CD4-positive, alpha-beta T cell treated with Interleukin-17A for 4 hours (primary cell): ENCODE results near the gene ZSCAN21.
"Not testable (repeated sequence)": the region's sequence is repeated elsewhere in the genome, so short reads cannot be mapped to it uniquely, and the experiment has no call there.

ENCODE experiments used
- DNase-seq: peaks from one replicate; pipeline ENCODE4 v3.0.0-alpha.2; 2020; ENCODE audit warnings: mixed read lengths

ZSCAN21 gene

DNA sequence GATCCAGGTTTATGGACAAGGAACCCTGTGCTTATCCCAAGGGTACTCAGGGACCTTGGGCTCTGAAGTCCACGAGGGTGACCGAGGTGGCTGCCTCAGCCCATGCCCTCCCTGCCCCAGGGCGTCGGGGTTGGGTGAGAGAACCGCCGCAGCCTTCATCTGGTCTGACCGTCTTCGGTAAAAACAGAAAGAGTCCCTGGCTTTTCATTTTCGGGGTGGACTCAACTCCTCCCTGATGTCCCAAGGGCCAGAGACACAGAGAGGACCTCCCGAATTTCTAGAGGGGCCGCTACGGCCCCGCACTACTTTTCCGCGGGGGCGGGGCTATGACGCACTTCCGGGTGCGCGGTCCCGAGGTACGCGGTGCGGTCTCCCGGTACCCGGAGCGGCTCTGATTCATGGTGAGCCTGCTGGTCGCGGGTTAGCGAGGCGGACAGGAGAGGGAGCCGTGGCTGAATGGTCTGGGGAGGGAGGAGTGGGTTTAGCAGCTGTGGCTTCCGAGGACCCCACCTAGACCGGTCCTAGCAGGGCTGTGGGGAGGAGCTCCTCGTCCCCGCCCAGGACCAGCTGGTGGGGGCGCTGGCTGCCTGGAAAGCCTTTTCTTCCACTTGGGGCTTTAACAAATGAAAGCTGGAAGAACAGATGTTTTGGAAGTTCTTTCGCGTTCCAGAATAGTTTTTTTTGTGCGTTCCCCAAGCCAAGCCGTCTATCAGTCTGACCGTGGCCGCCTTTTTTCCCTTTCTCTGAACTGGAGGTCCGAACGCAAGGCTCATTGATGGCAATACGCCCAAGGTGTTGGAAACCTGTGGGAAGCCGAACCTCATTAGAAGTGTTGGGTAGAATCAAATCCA lies at the start of gene ZSCAN21:
ZSCAN21 (plus strand) TSS at position 334 of the 851 bp plus-strand sequence. CDS start 7,233 bp downstream, outside the sequence.
- DNase-seq = peak; percentile 88

DNA sequence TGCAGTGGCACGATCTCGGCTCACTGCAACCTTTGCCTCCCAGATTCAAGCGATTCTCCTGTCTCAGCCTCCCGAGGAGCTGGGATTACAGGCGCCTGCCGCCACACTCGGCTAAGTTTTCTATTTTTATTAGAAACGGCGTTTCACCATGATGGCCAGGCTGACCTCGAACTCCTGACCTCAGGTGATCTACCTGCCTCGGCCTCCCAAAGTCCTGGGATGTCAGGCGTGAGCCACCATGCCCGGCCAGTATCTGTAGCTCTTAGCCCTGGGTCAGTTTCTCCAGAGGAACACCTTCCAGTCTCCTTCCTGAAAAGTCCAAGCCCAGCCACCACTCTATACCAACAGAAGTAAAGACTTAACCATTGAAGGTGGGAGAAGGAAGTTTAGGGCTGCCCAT lies 49.3 kb upstream of the ZSCAN21 start:
- no peak for DNase-seq

DNA sequence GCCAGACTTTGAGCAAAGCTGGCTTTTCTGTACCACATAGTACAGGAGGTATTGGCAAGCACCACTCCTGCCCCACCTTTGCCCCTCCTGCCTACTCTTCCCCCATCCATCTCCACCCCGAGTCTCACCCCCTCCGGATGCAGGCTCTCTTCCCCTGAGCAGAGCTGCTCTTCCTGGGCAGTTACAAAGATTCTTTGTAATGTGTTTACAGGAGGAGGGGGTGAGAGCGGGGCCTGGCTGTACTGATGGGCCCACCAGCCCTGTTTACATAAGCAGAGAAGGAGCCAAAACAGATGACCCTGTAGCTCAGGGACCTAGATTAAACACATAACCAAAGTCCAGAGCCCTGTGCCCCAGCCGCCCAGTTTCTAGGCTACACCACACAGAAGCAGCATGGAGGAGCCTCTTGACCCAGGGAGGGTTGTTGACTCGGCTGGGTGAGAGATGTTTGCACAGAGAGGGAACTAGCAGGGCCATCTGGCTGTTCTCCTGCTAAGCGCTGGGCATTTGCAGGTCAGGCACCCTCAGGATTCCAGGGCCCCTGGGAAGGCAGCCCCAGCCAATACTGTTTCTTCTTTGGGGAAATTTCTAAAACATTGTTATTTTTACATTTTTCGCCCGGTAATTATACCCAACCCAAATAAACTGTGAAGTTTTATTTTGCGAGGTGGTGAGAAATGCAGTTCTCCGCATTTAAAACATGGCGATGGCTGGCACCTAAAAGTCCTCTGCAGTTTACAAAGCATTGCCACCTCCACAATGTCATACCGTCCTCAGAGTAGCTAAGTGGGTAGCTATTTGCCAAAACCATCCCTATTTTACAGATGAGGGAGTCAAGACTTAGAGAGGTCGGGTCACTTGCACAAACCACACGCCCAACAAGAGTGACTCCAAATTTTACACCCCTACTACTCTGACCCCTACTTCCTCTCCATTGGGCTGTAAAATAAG lies 45.6 kb upstream of the ZSCAN21 start:
- no peak for DNase-seq

DNA sequence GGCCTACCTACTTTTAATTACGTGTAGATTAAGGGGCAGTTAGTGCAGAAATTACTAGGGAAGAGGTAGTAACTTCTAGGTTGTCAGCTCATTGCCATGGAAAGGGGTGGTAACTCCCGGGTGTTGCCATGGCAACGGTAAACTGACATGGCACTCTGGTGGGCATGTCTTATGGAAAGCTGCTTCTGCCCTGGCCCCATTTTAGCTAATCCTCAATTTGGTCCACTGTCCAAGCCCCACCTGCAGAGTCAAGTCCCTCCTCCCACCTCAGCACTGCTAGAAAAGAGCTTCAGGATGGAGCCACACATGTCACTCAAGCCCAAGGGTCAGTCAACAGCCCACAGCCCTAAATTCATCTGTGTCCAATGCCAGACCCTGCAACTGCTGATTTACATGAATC lies 41.7 kb upstream of the ZSCAN21 start:
- DNase-seq = no peak

DNA sequence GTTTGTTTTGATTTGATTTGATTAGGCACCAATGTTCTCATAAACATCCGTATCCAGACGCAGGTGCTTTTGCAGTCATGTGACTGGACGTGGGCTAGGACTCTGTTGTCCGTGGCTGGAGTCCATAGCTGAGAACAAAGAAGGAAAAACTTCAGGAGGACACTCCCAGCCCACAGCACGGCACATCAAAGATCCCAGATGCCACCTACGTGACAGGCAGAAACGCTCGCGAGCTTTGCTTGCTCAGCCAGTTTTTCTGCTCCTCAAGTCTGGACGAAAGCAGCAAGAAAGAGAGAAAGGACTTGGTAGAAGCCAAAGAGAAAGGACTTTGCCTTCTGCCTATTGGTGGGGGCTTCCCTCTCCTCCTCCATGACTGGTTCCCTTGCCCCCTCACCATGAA lies 41.0 kb upstream of the ZSCAN21 start:
- no peak for DNase-seq

DNA sequence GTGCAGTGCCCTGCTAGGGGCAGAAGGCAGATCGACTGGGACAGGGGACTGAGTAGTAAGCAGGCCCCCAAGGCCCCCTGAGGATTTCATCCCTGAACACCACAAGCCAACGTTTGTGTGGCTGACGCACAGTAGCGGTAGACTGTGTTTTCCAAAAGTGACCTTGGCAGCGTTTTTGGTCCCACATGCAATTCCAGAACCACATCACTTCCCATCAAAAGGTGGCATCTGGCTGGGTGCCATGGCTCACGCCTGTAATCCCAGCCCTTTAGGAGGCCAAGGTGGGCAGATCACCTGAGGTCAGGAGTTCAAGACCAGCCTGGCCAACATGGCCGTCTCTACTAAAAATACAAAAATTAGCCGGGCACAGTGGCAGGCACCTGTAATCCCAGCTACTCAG lies 39.6 kb upstream of the ZSCAN21 start:
- not testable (repeated sequence) for DNase-seq

DNA sequence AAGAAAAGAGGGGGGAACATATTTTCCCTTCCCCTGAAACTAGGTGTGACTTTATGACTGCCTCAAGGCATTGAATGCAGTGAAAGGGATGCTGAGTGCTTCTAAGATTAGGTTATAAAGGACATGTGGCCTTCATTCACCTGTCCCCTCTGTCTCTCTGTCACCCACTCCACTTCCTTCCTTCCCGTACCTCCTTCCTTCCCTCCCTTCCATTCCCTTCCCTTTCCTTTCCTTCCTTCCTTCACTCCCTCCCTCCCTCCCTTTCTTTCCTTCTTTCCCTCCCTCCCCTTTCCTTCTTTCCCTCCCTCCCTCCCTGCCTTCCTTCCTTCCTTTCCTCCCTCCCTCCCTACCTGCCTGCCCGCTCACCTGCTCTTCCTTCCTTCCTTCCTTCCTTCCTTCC lies 38.7 kb upstream of the ZSCAN21 start:
- DNase-seq = no peak

DNA sequence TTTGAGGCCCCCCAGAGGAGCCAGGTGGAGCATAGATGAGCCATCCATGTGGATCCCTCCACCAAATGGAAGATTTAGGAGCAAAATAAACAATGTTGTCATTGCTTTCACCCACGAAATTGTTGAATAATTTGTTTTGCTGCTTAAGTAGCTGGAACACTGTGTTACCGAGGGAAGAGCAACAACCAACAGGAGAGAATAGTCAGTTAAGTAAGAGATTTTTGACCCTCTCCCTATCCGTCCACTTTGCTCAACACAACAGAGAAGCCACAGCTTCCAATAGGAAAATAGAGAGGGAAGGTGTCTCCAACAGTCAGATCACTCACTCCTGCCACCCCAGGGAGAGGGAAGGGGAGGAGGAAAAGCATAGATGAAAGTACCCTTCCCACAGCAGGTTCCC lies 38.1 kb upstream of the ZSCAN21 start:
- no peak for DNase-seq

DNA sequence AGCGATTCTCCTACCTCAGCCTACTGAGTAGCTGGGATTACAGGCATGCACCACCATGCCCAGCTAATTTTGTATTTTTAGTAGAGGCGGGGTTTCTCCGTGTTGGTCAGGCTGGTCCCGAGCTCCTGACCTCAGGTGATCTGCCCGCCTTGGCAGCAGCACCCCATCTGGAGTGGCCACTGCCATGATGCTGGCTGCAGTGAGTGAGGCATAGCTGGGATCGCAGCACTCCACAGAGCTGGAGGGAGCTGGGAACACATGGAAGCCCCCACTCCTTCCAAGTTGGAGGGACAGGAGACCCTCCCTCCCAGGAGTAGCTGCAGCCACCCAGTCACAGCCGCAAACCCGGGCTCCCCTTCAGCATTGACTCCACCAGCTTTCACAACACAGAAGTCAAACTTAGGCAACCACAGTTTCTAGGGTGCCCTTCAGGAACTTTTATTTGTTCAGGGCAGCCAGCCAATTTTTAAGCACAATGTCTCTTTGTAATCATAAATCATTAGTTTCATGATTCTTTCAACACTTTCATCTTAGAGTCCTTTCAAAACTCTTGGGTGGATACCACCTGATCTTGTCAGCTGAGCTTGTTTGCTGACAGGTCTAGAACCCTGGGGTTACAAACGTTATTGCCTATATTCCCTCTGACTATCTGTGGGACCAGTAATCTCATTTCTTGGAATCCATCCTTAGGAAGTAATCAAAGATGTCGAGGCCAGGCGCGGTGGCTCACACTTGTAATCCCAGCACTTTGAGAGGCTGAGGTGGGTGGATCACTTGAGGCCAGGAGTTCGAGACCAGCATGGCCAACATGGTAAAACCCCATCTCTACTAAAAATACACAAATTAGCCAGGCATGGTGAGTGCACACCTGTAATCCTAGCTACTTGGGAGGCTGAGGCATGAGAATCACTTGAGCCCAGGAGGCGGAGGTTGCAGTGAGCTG lies 36.9 kb upstream of the ZSCAN21 start:
- DNase-seq = not testable (repeated sequence)

DNA sequence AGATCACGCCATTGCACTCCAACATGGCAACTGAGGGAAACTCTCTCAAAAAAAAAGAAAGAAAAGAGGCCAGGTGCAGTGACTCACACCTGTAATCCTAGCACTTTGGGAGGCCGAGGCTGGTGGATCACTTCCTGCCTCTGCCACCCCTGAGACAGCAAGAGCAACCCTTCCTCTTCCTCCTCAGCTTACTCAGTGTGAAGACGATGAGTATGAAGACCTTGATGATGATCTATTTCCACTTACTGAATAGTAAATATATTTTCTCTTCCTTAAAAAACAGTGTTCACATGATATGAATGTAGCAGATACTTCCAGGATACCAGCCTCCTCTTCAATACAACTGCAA lies 36.3 kb upstream of the ZSCAN21 start:
- DNase-seq = peak; percentile 53

DNA sequence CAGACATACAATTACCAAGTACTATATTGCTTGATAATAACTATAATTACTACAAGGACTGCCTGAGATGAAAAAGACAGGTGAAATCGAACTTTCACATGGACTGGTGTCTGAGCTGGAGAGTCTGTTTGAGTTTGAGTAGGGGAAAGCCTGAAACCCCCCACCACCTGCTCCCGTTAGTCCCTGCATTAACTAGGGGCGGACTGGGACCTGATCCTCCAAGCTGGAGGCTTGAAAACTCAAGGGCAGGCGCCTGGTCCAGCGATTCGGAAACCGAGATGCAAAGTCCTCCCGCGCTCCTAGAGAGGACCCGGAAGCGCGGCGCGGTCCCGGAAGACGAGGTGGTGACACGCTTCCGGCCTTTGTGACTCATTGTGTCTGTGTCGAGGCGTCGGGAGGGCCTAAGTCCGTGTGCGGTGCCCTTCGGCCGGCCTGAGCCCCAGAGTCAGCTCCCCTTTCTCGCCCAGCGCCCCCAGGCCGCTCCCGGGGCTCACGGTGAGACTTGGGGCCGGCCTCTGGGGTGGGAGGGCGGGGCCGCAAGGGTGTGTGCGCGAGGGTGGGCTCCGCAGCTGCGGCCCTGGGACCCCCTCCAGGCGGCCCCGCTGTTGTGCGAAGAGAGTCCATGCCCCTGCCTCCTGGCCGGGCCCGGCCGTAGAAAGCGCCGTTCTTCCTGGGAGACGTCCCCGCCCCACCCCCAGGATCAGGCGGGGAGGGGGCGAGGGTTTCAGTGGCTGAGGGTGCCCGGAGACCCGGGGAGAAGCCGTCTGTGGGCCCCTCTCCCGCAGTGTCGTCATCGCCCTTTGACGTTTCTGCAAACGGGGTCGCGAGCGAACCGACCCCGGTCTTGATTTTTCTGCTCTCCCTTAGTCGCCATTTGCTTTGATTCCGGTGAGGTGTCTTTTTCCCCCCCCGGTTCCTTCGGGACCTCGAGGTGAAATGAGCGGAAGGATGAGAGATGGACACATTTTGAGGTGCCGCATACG lies 34.1 kb upstream of the ZSCAN21 start, which contains the start of gene ZKSCAN1:
ZKSCAN1 (plus strand) TSS at position 365 of the 983 bp plus-strand sequence. CDS start 7,911 bp downstream, outside the sequence.
- DNase-seq = peak; percentile 91

DNA sequence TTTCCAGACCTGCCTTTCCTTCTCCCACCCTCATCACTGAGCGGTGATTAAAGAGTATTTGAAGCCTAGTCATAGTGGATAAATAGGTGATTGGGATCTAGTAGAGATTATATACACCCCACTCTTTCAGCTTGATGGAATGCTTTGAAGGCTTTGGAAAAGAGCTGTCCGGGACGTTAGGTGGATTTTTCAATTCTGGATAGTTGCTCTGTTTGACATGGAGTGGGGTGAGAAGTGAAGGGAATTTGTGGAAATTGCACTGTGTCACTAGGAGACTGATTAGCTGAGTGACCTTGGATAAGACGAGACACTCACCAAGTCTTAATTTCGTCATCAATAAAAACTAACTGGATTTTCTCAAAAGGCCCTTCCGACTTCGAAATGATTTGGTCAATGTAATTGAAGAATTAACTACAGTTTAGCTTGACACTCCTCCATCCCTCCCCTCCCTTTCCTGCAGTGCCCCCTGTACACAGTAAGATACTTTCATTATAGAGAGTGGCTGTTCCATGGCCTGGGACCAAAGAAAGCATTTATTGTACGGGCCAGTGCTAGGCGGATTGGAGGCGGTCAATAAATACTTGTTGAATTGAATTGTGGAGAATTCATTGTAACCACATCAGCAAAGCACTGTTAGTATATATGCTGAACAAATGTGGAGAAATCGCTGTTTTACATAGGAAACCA lies 33.2 kb upstream of the ZSCAN21 start:
- DNase-seq = no peak

DNA sequence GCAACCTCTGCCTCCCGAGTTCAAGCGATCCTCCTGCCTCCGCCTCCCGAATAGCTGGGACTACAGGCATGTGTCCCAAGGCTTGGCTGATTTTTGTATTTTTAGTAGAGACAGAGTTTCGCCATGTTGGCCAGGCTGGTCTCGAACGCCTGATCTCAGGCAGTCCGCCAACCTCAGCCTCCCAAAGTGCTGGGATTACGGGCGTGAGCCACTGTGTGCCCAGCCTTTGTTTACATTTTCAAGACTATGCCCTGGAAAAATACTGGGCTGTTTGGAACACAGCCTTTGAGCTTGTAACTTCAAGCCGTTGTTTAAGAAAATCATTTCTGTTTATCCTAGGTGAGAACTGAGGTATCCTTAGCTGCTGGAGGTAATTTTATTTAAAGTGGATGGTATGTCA lies 32.3 kb upstream of the ZSCAN21 start:
- DNase-seq = no peak

DNA sequence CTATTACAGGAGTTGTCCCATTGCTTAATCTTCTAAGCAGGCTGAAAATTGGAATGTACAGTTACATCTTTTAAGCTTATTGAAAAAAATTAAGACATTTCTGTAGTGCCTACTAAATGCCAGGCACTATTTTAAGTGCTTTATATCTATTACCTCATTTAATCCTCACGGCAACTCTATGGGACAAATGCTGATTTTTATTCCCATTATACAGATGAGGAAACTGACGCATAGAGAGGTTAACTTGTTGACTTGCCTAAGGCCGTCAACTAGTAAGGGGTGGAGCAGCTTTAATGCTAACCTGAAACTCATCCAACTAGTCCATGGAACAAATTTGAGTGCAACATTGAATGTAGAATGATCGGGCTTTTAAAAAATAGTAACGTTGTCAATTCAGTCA lies 31.7 kb upstream of the ZSCAN21 start:
- DNase-seq = no peak

DNA sequence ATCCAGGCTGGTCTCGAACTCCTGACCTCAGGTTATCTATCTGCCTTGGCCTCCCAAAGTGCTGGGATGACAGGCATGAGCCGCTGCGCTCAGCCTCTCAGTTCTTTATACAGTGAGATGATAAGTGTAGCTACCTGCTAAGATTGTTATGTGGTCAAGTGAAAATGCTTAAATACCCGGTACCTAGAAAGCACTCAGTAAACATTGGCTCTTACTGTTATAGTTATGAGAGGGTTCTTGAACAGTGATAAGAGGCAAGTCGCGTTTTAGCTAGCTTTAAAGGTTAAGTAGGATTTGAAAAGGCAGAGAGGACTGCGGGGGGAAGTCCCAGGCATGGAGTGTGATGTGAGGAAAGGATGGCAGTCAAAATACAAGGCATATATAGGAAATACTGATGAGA lies 29.7 kb upstream of the ZSCAN21 start:
- no peak for DNase-seq

DNA sequence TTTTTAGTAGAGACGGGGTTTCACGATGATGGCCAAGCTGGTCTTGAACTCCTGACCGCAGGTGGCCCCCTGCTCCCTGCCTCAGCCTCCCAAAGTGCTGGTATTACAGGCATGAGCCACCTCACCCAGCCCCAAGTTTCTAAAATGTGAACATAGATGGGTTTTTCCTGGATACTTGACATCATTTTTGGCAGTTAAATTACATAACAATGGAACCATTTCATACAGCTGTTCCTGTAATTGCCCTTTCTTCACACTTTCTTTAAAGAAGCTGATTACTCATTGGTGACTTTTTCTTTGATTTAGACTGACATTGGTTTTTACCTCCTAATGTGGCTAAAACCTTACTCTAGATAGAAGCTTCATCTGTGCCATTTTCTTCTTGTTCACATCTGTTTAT lies 28.3 kb upstream of the ZSCAN21 start:
- DNase-seq = no peak

DNA sequence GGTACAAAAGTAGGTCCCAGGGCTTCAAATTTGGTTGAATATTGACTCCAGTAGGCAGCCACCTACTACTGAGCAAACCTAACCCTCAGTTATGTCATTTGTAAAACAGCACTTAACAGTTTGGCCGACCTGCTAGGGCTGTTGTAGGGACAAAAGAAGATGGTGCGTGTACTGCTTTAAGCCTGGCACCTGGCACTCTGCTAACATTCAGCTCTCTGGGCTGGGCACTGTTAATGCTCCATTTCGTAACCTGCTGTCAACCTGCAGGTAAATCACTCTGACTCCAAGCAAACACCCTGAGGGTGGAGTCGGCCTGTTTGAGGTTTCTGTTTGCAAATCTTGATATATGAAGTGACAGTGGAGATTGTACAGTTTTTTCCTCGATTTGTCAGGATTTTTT lies 27.0 kb upstream of the ZSCAN21 start:
- DNase-seq = no peak

DNA sequence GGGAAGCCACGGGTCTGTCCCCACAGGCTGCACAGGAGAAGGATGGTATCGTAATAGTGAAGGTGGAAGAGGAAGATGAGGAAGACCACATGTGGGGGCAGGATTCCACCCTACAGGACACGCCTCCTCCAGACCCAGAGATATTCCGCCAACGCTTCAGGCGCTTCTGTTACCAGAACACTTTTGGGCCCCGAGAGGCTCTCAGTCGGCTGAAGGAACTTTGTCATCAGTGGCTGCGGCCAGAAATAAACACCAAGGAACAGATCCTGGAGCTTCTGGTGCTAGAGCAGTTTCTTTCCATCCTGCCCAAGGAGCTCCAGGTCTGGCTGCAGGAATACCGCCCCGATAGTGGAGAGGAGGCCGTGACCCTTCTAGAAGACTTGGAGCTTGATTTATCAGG lies 26.0 kb upstream of the ZSCAN21 start:
- DNase-seq = no peak

DNA sequence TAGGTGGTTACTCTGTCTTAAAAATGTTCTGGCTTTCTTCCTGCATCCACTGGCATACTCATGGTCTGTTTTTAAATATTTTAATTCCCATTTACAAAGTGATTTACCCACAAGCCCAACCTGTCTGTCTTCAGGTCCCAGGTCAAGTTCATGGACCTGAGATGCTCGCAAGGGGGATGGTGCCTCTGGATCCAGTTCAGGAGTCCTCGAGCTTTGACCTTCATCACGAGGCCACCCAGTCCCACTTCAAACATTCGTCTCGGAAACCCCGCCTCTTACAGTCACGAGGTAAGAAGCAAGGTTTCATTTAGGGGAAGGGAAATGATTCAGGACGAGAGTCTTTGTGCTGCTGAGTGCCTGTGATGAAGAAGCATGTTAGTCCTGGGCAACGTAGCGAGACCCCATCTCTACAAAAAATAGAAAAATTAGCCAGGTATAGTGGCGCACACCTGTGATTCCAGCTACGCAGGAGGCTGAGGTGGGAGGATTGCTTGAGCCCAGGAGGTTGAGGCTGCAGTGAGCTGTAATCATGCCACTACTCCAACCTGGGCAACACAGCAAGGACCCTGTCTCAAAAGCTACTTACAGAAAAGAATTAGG lies 25.5 kb upstream of the ZSCAN21 start:
- no peak for DNase-seq

DNA sequence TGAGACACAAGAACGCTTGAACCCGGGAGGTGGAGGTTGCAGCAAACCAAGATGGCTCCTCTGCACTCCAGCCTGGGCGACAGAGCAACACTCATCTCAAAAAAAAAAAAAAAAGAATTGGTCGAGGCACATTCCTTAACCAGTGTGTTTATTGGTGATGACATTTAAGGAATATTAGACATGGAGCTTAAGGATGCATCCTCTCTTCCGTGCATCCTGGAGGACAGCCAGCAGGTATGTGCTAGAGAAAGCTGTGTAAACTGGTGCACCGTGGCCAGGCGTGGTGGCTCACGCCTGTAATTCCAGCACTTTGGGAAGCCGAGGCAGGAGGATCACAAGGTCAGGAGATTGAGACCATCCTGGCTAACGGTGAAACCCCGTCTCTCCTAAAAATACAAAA lies 22.4 kb upstream of the ZSCAN21 start:
- DNase-seq = no peak
